Choroid plexus epithelial cell (primary cell): ENCODE measurements around the gene ARHGAP8.

Experiments used
- DNase-seq: peaks from one replicate; pipeline ENCODE4 v3.0.0-alpha.2; 2010; ENCODE audit warnings: low read depth
- H3K4me3 ChIP-seq: 2 replicates; pipeline ENCODE4 v1.5.1; 2011; ENCODE audit warnings: low read depth, mild to moderate bottlenecking, control low read depth, low read length, moderate library complexity
- CTCF ChIP-seq: conservative IDR thresholded peaks from 2 replicates; pipeline ENCODE4 v1.5.1; 2011; ENCODE audit warnings: low read depth, mild to moderate bottlenecking, control low read depth, inconsistent platforms, low read length, moderate library complexity

ARHGAP8 gene

GRCh38 chr22:44780876-44781449, 28.6 kb downstream of the ARHGAP8 start:
- no peak overlapping the region for H3K4me3 ChIP-seq
- no peak for TF ChIP-seq CTCF
- DNase-seq = no peak

GRCh38 chr22:44782363-44782963, 30.1 kb downstream of the ARHGAP8 start:
- no peak overlapping the region for H3K4me3 ChIP-seq
- no peak for DNase-seq
- TF ChIP-seq CTCF = no peak

- TF ChIP-seq CTCF = no peak
Observed at GRCh38 chr22:44783091-44783490, 30.7 kb downstream of the ARHGAP8 start.

GRCh38 chr22:44783581-44783980, 31.2 kb downstream of the ARHGAP8 start:
- no peak for TF ChIP-seq CTCF
- DNase-seq = no peak
- H3K4me3 ChIP-seq = no peak overlapping the region

More at GRCh38 chr22:44783091-44783490, 30.7 kb downstream of the ARHGAP8 start:
- H3K4me3 ChIP-seq = no peak overlapping the region
- no peak for DNase-seq

- no peak for TF ChIP-seq CTCF
- no peak overlapping the region for H3K4me3 ChIP-seq
- no peak for DNase-seq
Observed at GRCh38 chr22:44786136-44786535, 33.8 kb downstream of the ARHGAP8 start.

GRCh38 chr22:44786610-44787009, 34.2 kb downstream of the ARHGAP8 start:
- DNase-seq = no peak
- H3K4me3 ChIP-seq = no peak overlapping the region
- TF ChIP-seq CTCF = no peak

GRCh38 chr22:44787832-44788231, 35.5 kb downstream of the ARHGAP8 start:
- TF ChIP-seq CTCF = no peak
- no peak for DNase-seq
- no peak overlapping the region for H3K4me3 ChIP-seq
